GM18508 (cell line): Measurements from ENCODE around the gene CRYAB.
"Not testable (repeated sequence)": the region's sequence is repeated elsewhere in the genome, so short reads cannot be mapped to it uniquely, and the experiment has no call there.

Source experiments
- ATAC-seq: cut with Tn5 transposase; IDR thresholded peaks from one replicate; pipeline ENCODE4 v1.9.1; 2021; ENCODE audit warnings: moderate number of reproducible peaks; ENCODE audit not compliant: insufficient read depth, unreplicated experiment

Gene CRYAB

DNA sequence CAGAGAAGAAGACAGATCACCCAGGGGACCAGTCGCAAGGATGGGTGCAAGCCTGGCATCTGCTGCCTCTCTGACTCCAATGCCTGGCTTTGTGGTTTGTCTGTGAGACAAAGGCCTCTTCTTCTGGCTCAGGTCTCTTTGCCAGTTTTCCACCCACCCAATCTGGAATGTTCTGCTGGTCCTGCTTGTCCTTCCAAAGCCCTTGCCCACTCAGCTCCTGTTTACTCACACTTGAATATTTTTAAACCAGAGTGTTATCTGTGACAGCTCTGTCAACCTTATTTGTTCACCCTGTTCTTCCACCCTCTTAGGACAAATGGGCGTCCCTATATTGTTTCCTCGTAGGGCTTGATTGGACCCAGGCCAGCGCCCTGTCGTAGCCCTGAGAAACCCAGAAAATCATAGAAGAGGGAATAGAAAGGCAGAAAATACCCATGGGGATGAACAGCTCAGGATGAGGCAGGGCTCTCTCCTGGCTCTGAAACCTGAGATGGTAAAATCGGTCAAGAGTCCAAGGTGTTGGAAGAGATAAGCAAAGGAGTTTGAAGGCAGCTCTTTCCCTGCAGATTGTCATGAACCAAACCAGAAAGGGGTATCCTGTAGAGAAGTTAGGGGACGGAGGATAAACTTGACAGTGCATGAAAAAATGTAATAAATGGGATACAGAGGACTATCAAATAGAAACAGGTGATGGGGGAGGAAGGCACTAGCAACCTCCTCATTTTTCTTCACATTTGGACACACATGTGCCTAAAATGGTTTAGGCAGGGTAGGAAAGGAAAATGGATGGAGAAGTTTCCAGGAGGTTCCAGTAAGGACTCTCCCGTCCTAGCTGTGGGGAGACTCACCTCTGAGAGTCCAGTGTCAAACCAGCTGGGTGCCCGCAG, 651 bp downstream of the CRYAB start:
- no peak for ATAC-seq

DNA sequence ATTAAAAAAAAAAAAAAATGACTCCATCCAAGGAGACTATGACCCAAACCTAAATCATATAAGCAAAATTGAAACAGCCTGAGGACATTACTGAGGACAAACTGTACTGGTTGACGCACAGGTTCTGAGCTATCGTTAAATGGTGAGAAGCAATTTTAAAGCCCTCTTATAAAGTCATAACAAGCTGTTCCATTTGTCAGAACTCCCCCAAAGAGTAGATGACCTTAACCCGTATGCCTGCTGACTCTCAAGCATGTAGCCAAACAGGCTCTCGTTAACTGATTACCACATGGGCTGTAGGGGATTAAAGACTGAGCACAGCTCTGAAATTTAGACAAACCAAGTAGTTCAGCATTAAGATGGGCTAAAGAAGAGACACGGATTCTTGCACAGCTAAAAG, 2.2 kb downstream of the CRYAB start:
- no peak for ATAC-seq

DNA sequence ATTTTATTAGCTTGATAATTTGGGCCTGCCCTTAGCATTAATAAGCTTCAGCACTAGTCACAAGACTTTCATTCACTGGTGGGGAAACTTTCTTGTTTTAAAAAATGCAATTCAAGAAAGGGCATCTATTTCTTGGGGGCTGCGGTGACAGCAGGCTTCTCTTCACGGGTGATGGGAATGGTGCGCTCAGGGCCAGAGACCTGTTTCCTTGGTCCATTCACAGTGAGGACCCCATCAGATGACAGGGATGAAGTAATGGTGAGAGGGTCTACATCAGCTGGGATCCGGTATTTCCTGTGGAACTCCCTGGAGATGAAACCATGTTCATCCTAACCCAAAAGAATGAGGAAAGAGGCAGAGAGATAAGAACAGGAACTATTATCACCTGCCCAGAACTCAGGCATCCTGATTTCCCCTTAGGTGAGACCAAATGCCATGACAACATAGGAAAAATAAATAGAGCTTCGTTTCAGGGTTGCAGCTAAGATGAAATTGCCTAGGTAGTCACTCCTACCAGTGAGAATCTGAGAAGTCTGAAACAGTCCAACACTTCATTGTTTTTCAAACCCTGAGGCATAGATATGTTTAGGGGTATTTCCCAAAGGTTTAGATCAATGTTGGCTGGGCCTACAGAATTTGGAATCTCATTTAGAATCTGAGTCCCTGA, 2.8 kb downstream of the CRYAB start:
- no peak for ATAC-seq

DNA sequence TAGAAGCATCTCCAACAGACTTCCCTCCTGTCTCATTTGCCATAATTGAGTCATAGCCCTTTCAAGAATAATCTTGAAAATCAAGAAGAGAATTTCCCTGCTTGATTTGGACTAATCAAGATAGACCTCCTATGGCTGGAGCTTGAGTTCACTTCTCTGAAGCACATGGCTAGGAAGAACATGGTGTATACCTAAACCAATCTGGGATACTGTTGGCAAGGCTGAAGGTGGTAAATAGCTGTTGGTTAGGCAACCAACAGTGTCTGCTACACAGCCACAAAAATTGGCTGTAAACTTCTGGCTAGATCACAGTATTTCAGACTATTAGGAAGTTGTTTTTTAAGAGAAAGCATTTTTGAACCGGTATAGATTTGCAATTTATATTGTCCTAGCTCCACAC, 4.9 kb downstream of the CRYAB start:
- no peak for ATAC-seq

- no peak for ATAC-seq
Observed at GRCh38 chr11:111905411-111905810, 6.2 kb downstream of the CRYAB start.

DNA sequence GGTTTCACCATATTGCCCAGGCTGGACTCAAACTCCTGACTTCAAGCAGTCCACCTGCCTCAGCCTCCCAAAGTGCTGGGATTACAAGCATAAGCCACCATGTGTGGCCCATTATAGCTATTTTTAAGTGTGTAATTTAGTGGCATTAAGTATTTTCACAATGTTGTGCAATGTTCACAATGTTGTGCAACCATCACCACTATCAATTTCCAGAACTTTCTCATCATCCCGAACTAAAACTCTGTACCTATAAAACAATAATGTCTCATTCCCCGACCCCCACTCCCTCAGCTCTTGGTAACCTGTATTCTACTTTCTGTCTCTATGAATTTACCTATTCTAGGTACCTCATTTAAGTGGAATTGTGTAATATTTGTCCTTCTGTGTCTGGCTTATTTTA, 24.7 kb downstream of the CRYAB start:
- no peak for ATAC-seq

GRCh38 chr11:111886032-111886431, 25.5 kb downstream of the CRYAB start:
- no peak for ATAC-seq

DNA sequence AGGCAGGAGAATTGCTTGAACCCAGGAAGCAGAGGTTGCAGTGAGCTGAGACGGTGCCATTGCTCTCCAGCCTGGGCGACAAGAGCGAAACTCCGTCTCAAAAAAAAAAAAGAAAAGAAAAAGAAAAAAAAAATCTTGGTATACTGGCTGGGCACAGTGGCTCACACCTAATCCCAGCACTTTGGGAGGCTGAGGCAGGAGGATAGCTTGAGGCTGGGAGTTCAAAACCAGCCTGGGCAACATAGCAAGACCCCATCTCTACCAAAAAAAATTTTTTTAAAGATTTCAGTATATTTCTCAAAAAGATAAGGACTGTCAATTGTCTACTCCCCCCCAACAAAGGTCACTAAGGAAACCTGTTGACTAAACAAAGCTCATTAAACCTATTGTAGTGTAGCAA, 26.5 kb downstream of the CRYAB start:
- not testable (repeated sequence) for ATAC-seq

DNA sequence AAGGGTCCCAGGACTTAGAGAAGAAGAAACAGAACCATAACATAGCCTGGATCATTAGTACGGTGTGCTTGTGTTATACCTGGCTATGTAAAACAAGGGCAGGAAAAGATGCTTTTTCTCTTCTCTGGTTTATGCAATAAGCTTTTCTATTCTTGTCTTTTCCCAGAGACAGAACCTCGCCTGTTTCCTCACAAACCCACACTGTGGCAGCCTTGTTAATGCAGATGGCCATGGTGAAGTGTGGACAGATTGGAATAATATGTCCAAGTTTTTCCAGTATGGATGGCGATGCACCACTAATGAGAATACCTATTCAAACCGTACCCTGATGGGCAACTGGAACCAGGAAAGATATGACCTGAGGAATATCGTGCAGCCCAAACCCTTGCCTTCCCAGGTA, 29.4 kb downstream of the CRYAB start:
- no peak for ATAC-seq

DNA sequence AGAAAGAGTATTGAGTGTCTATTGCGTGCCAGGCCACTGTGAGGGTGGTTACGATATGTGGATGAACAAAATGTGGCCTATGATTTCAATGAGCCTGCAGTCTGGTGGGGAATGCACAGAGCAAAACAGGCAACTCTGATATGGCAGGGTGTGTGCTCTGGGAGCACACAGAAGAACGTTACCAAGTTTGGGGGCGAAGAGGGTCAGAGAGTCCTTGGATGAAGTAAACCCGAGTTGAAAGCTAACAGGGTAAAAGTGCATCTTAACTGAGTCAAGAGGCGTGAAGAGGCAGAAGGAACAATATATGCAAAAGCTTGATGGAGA, 32.0 kb downstream of the CRYAB start:
- ATAC-seq, result no peak

DNA sequence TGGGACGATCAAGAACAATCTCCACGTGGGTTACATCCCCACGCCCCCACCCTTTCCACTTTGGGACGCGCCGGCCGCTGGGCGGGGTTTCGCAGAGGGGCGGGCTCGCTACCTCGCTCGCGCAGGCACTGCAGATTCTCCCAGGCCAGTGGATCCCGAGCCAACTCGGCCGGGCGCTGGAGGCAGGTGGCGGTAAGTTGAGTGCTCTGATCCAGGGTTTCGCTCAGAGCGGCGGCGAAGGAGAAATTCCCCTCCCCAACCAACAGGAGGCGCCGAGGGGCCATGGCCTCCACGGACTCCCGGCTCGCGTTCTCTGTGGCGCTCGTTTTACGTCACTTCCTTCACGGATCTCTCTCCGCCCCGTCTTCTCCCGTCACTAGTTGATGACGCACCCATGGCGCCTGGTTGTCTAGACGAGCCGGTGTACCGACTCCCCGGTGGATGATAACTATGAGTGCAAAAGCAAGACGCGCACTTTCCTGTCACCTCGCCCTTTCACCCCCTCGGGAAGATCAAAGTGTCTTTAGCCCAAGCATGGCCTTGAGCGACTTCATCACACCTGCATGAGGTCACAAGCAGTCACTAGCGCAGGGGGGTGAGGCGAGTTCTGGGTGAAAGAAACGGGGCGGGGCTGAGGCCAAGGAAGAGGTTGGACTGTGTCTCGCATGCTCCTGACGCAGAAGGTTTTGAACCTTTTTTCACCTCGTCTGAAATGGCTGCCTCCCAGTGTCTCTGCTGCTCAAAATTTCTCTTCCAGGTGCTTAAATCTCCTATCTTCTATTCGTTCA, 32.5 kb downstream of the CRYAB start, which contains the start of the genes CFAP68 and FDXACB1:
Gene CFAP68, plus strand, starts transcription at position 693 of the 788 bp plus-strand sequence. Its CDS starts 20 bp downstream, at position 713.
Gene FDXACB1, minus strand, starts transcription at position 317 of the 788 bp plus-strand sequence. Its CDS starts 33 bp downstream, at position 284.
- ATAC-seq, result peak; percentile 81

DNA sequence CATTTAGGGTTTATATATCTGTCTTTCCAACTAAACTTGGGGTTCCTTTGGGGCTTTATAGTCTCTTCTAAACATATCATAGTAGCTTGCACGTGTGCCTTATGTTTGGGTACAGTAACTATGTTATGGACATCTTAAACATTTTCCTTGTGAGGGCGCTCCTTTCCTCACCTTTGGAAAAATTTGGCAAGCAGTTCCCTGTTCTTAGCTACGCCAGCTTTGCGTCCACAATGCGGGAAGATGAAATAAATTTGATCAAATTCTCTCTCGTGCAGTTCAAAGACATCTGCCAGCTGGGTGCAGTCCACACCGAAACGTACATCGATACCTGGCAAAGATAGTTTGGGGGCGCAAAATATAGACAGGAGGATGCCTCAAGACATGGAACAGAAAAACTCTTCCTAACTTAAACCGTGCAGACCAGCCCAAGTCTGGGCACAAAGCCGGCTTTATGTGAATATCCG, 33.2 kb downstream of the CRYAB start:
- ATAC-seq, result no peak

DNA sequence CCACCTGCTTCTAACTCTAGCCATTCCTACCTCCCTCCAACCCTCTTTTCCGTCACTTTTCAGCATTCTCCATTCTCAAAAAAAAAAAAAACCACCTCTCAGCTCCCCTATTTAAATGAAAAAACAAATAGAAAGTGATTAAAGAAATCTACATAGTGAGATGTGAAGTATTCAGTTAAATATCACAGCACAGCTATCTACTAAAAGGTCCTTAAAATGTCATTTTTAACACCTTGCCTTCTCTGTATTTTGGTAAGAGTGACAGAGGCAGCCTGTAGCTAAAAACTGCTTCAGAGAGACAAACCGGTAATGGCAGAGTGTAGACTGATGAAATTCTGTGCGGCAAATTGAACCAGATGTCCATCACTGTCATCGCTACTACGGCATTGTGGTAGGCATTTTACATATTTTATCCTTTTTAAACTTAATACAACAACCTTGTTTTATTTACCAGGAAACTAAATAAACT, 39.8 kb downstream of the CRYAB start:
- no peak for ATAC-seq

GRCh38 chr11:111870886-111871692, 40.5 kb downstream of the CRYAB start, which contains the start of gene ALG9:
Gene ALG9 (minus strand): TSS chr11:111871581. CDS start chr11:111871482, 99 bp downstream.
- peak; percentile 45 for ATAC-seq

DNA sequence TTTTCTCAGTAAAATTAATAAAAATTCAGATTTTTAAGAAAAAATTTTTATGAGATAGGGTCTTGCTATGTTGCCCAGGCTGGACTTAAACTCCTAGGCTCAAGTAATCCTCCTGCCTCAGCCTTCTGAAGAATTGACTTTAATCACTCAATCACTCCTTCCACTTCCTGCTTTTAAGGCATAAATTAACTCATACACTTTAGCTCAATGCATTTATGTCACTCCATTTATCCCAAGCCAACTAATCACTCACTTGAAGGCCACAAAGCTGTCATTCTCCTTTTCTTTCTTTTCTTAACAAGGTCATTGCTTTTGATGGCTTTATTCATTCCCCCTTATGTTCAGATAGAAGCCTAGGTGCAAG, 41.1 kb downstream of the CRYAB start:
- peak; percentile 5 for ATAC-seq

GRCh38 chr11:111870113-111870512, 41.5 kb downstream of the CRYAB start:
- ATAC-seq, result no peak

DNA sequence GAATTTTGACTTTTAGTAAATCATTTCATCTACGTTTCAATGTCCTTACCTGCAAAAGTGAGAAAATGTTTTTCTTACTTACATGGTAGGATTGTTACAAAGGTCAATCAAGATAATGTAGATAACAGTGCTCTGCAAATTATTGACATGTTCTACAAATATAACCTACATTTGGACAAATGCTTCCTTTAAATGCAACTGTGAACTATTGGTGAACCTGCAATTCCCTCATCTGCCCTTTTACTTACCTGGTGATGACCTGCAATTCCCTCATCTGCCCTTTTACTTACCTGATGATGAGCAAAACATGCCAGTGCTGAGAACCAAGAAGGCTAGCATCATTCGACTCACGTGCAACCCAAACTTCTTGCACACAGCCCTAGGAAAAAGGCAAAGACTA, 51.3 kb downstream of the CRYAB start:
- no peak for ATAC-seq
